HepG2 (cell line): Measurements from ENCODE around the gene CTRL. TPM values are rescaled to one million over a fixed set of nuclear protein-coding genes. Genes with fewer than 3 reads are reported as not detected.

Source experiments
- AKNA ChIP-seq: sonication (generic); formaldehyde crosslinking; IDR thresholded peaks from 2 replicates; pipeline ENCODE4 v1.4.0; 2020; ENCODE audit warnings: missing genetic modification reagents, borderline replicate concordance
- FOSL2 ChIP-seq: sonication (generic); formaldehyde crosslinking; IDR thresholded peaks from 2 replicates; pipeline ENCODE4 v1.4.0; 2020; ENCODE audit warnings: missing genetic modification reagents
- IKZF4 ChIP-seq: sonication (generic); formaldehyde crosslinking; IDR thresholded peaks from 2 replicates; pipeline ENCODE4 v1.5.1; 2020; ENCODE audit warnings: borderline replicate concordance, mild to moderate bottlenecking, low read depth, missing genetic modification reagents; ENCODE audit errors: not compliant biosample characterization
- JDP2 ChIP-seq: sonication (generic); formaldehyde crosslinking; IDR thresholded peaks from 2 replicates; pipeline ENCODE4 v1.8.1; 2022; ENCODE audit warnings: missing genetic modification reagents, borderline replicate concordance
- KDM5B ChIP-seq: sonication (generic); formaldehyde crosslinking; IDR thresholded peaks from 2 replicates; pipeline ENCODE4 v1.4.0; 2020; ENCODE audit warnings: missing genetic modification reagents, mild to moderate bottlenecking, borderline replicate concordance
- KLF15 ChIP-seq: sonication (generic); formaldehyde crosslinking; IDR thresholded peaks from 2 replicates; pipeline ENCODE4 v1.8.1; 2023; ENCODE audit warnings: borderline replicate concordance, mild to moderate bottlenecking, inconsistent platforms, missing genetic modification reagents, mixed read lengths
- LBX2 ChIP-seq: sonication (generic); formaldehyde crosslinking; IDR thresholded peaks from 2 replicates; pipeline ENCODE4 v1.5.0; 2020; ENCODE audit warnings: missing genetic modification reagents, mild to moderate bottlenecking, borderline replicate concordance
- MAX ChIP-seq: IDR thresholded peaks from 2 replicates; pipeline ENCODE4 v1.6.1; 2012; ENCODE audit warnings: inconsistent platforms
- NCOA1 ChIP-seq: sonication (generic); formaldehyde crosslinking; IDR thresholded peaks from 2 replicates; pipeline ENCODE4 v1.9.0; 2021; ENCODE audit warnings: missing genetic modification reagents
- PCBP2 ChIP-seq: fragments of 200-400 bp; formaldehyde crosslinking; optimal IDR thresholded peaks from 2 replicates; pipeline ENCODE3; 2018; ENCODE audit warnings: low read length, low read depth; ENCODE audit not compliant: poor library complexity, severe bottlenecking
- SP5 ChIP-seq: IDR thresholded peaks from 2 replicates; pipeline ENCODE4 v1.6.1; 2016; ENCODE audit warnings: low read depth, borderline replicate concordance
- ZFYVE20 ChIP-seq: sonication (generic); formaldehyde crosslinking; IDR thresholded peaks from 2 replicates; pipeline ENCODE4 v1.8.0; 2023; ENCODE audit warnings: low read depth, mild to moderate bottlenecking, moderate library complexity, missing genetic modification reagents, borderline replicate concordance
- ZNF138 ChIP-seq: sonication (generic); formaldehyde crosslinking; IDR thresholded peaks from 2 replicates; pipeline ENCODE4 v1.5.0; 2020; ENCODE audit warnings: mild to moderate bottlenecking, low read depth, missing genetic modification reagents
- ZNF264 ChIP-seq: sonication (generic); formaldehyde crosslinking; IDR thresholded peaks from 2 replicates; pipeline ENCODE4 v1.4.0; 2020; ENCODE audit warnings: missing genetic modification reagents
- ZNF350 ChIP-seq: sonication (generic); formaldehyde crosslinking; IDR thresholded peaks from 2 replicates; pipeline ENCODE4 v1.4.0; 2020; ENCODE audit warnings: mild to moderate bottlenecking, low read depth, missing genetic modification reagents, borderline replicate concordance
- ZNF367 ChIP-seq: sonication (generic); formaldehyde crosslinking; IDR thresholded peaks from 2 replicates; pipeline ENCODE4 v1.4.0; 2020; ENCODE audit warnings: missing genetic modification reagents, borderline replicate concordance
- ZNF674 ChIP-seq: sonication (generic); formaldehyde crosslinking; IDR thresholded peaks from 2 replicates; pipeline ENCODE4 v1.5.0; 2020; ENCODE audit warnings: low read depth, mild to moderate bottlenecking, missing genetic modification reagents
- ZSCAN31 ChIP-seq: sonication (generic); formaldehyde crosslinking; IDR thresholded peaks from 2 replicates; pipeline ENCODE4 v1.5.0; 2020; ENCODE audit warnings: low read depth, mild to moderate bottlenecking, missing genetic modification reagents
- polyA plus RNA-seq, 8 experiments: library from polyadenylated mRNA; depleted of rRNA in 3 of 8; stranded (reverse) in 7 of 8; unstranded in 1 of 8; fragments of >200 nt; fragmentation: Illumina TruSeq in 4 of 8; extraction: Trizol in 4 of 8; gene quantifications; 2 replicates each; pipeline versions ENCODE4 v1.2.1 to v1.2.3, GENCODE V29; 2011 to 2016; ENCODE audit warnings: low read depth in 4 of 8, missing spikeins in 1 of 8, mixed read lengths in 1 of 8; ENCODE audit not compliant: insufficient read depth in 1 of 8
- total RNA-seq, 5 experiments: library from RNA; depleted of rRNA; stranded (reverse); fragments of >200 nt; fragmentation: Illumina TruSeq; extraction: Trizol; gene quantifications; 2 replicates each; pipeline ENCODE4 v1.2.3, GENCODE V29; 2016; ENCODE audit warnings: low read depth in 1 of 5
- TF ChIP-seq, protein P1 (sequence below): sonication (generic); formaldehyde crosslinking; IDR thresholded peaks from 2 replicates; pipeline ENCODE4 v1.8.0; 2022; ENCODE audit warnings: mild to moderate bottlenecking, missing genetic modification reagents, borderline replicate concordance

The CTRL gene
- total and polyA plus RNA-seq, 2 of the 13 experiments (the other 11 are each of a cell fraction or from before 2014, with no cell fraction given): 1.9 to 2.7 TPM

DNA sequence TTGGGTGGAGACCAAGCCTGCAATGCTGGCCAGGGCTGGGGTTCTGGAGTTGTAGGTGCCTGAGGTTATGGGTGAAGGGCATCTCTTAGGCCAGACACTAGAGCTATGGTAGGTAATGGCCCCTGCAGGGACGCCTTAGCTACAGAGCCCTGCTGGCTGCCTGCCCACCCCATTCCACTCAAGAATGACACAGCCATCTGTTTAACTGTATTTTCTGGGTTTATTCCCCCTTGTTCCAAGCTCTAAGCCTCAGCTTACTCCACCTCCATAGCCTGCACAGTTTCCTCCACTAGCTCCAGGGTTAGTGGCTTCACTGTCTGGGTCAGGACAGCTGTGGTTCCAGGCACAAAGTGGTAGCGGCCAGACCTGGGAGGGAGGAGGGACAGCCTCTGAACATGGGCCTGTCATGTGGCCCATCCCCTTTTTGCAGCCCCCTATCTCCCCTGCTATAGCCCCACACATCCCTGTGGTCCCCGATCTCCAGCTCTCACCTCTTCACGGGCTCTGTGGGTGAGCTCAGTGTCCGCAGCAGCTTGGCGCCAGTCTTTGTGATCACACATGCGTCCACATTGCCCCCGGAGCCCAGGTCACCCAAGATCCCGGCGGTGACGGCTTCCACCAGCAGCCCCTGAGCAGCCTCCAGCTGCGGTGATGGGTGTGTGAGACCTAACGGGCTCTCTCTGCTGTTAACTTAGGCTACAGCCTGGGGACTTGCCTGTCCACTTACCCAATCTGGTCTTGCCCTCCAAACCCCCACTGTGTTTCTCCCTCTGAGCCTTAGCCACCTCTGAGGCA, 2.8 kb upstream of the CTRL start (continued):
- TF ChIP-seq AKNA (CRISPR knock-in tag): no peak
- TF ChIP-seq KLF15 (CRISPR knock-in tag): no peak
- TF ChIP-seq ZNF138 (CRISPR knock-in tag): no peak
- TF ChIP-seq ZNF367 (CRISPR knock-in tag): no peak
- TF ChIP-seq, protein P1, sequence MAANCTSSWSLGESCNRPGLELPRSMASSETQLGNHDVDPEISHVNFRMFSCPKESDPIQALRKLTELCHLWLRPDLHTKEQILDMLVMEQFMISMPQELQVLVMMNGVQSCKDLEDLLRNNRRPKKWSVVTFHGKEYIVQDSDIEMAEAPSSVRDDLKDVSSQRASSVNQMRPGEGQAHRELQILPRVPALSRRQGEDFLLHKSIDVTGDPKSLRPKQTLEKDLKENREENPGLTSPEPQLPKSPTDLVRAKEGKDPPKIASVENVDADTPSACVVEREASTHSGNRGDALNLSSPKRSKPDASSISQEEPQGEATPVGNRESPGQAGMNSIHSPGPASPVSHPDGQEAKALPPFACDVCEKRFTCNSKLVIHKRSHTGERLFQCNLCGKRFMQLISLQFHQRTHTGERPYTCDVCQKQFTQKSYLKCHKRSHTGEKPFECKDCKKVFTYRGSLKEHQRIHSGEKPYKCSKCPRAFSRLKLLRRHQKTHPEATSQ: 0 out of 2 replicates have a peak, but pooled peaks have one; percentile 45
- TF ChIP-seq ZSCAN31 (CRISPR knock-in tag): 0 out of 2 replicates have a peak, but pooled peaks have one; percentile 30
- TF ChIP-seq FOSL2 (CRISPR knock-in tag): no peak; the same call in 1 of the 2 replicates
- no peak for TF ChIP-seq JDP2 (CRISPR knock-in tag)
- no peak for TF ChIP-seq ZNF264
- no peak for TF ChIP-seq ZNF350 (CRISPR knock-in tag)
- no peak for TF ChIP-seq IKZF4 (CRISPR knock-in tag)
- 0 out of 2 replicates have a peak, but pooled peaks have one; percentile 68 for TF ChIP-seq ZFYVE20 (CRISPR knock-in tag)
- no peak for TF ChIP-seq SP5 (CRISPR knock-in tag)
- no peak for TF ChIP-seq PCBP2
- TF ChIP-seq KDM5B (CRISPR knock-in tag): peak; percentile 22; the same call in 1 of the 2 replicates
- 0 out of 2 replicates have a peak, but pooled peaks have one; percentile 65 for TF ChIP-seq ZNF674 (CRISPR knock-in tag)
- TF ChIP-seq LBX2 (CRISPR knock-in tag): no peak
- TF ChIP-seq MAX: no peak
- TF ChIP-seq NCOA1 (CRISPR knock-in tag): 0 out of 2 replicates have a peak, but pooled peaks have one; percentile 13
